ENCODE results near the gene FAAH.
A peak's percentile ranks its signal among the peaks of the same experiment; 100 is the strongest.

Gene FAAH

GRCh38 chr1:46423574-46424240 is 29.6 kb downstream of the FAAH start:
- no peak for DNase-seq

- DNase-seq, result no peak
Measured at GRCh38 chr1:46424730-46425129, 30.6 kb downstream of the FAAH start.

- no peak for DNase-seq
Measured at GRCh38 chr1:46425726-46426125, 31.6 kb downstream of the FAAH start.

- no peak for DNase-seq
Measured at GRCh38 chr1:46427541-46427940, 33.4 kb downstream of the FAAH start.

- DNase-seq, result no peak
Measured at GRCh38 chr1:46429436-46429835, 35.3 kb downstream of the FAAH start.

- no peak for DNase-seq
Measured at GRCh38 chr1:46431695-46432094, 37.6 kb downstream of the FAAH start.

GRCh38 chr1:46432781-46433327 is 38.7 kb downstream of the FAAH start:
- no peak for DNase-seq

GRCh38 chr1:46434358-46434757 is 40.2 kb downstream of the FAAH start:
- no peak for DNase-seq

GRCh38 chr1:46436844-46437243 is 42.7 kb downstream of the FAAH start:
- no peak for DNase-seq

- DNase-seq, result no peak
Measured at GRCh38 chr1:46437723-46438122, 43.6 kb downstream of the FAAH start.

- no peak for DNase-seq
Measured at GRCh38 chr1:46438346-46438745, 44.2 kb downstream of the FAAH start.

GRCh38 chr1:46440478-46440877 is 46.4 kb downstream of the FAAH start:
- DNase-seq, result no peak

- DNase-seq, result peak; percentile 57
Measured at GRCh38 chr1:46442317-46443161, 48.4 kb downstream of the FAAH start.

- DNase-seq, result no peak
Measured at GRCh38 chr1:46444466-46444865, 50.3 kb downstream of the FAAH start.

- DNase-seq, result no peak
Measured at GRCh38 chr1:46445773-46446256, 51.7 kb downstream of the FAAH start.

GRCh38 chr1:46446646-46447498 is 52.8 kb downstream of the FAAH start:
- peak; percentile 64 for DNase-seq

GRCh38 chr1:46447499-46448108 is 53.5 kb downstream of the FAAH start:
- no peak for DNase-seq

GRCh38 chr1:46448109-46448911 is 54.2 kb downstream of the FAAH start:
- DNase-seq, result no peak

GRCh38 chr1:46449223-46450159 is 55.4 kb downstream of the FAAH start:
- DNase-seq, result no peak

GRCh38 chr1:46450160-46450517 is 56.0 kb downstream of the FAAH start:
- no peak for DNase-seq
